K562 (cell line): Measurements from ENCODE around the gene RANBP3. TPM values are rescaled to one million over a fixed set of nuclear protein-coding genes. Genes with fewer than 3 reads are reported as not detected.

Experiments used
- ATAC-seq: fragments of 200-7000 bp; cut with Tn5 transposase; 3 replicates; pipeline ENCODE4 v1.9.1; 2020; ENCODE audit warnings: moderate library complexity
- BruUV-seq: library from RNA; stranded (reverse); fragments of 400-500 nt; replicated peaks from 2 replicates; lab custom pipeline; 2021; lab: Mats Ljungman, UMichigan
- CTCF ChIA-PET: fragments of 300-600 bp; formaldehyde crosslinking; extraction: SDS; loops from one replicate; lab custom pipeline; 2021; ENCODE audit warnings: low intra/inter-chr PET ratio; lab: Yijun Ruan, JAX
- POLR2A ChIA-PET: fragments of 300-600, 350-650 bp; sonication (Branson Sonifier 250); formaldehyde crosslinking; extraction: SDS; loops from one replicate; lab custom pipeline; 2021; ENCODE audit warnings: antibody characterized with exemption, inconsistent platforms; lab: Yijun Ruan, JAX
- DNase-seq, 4 experiments: peaks; one replicate each; pipeline versions ENCODE4 v3.0.0 to v3.0.0-alpha.2; 2011 to 2018; ENCODE audit warnings: low spot score in 3 of 4, mixed read lengths in 3 of 4; ENCODE audit errors: extremely low read depth in 1 of 4
- FAIRE-seq: peaks from 2 replicates; lab custom pipeline; 2011; peaks lifted over from hg19 to GRCh38; lab: Jason Lieb, UNC
- H2AFZ ChIP-seq: 2 replicates; pipeline ENCODE4 v1.6.0; 2011; ENCODE audit warnings: low read depth, low read length, control low read depth, inconsistent platforms
- H3K27ac ChIP-seq: fragments of 200-600 bp; 3 replicates; pipeline ENCODE4 v1.8.0; 2011; ENCODE audit warnings: low read depth, mild to moderate bottlenecking, control low read depth, inconsistent platforms, low read length, moderate library complexity, mixed read lengths; ENCODE audit errors: extremely low read depth
- H3K27me3 ChIP-seq, 2 experiments: fragments of 300-600 bp in 1 of 2; 2 replicates in 1 of 2; 3 replicates in 1 of 2; pipeline versions ENCODE4 v1.6.0 to v1.8.0; 2011; ENCODE audit warnings: inconsistent platforms in 2 of 2, low read length in 2 of 2, mild to moderate bottlenecking in 1 of 2, mixed read lengths in 1 of 2, moderate library complexity in 1 of 2; ENCODE audit not compliant: control insufficient read depth in 2 of 2, insufficient read depth in 2 of 2
- H3K36me3 ChIP-seq: fragments of 300-600 bp; 3 replicates; pipeline ENCODE4 v1.8.0; 2011; ENCODE audit warnings: mild to moderate bottlenecking, low read length, inconsistent platforms; ENCODE audit not compliant: control insufficient read depth, insufficient read depth
- H3K4me1 ChIP-seq, 2 experiments: fragments of 200-600 bp in 1 of 2; replicated peaks in 1 of 2; 2 replicates in 1 of 2; 3 replicates in 1 of 2; pipeline versions ENCODE4 v1.5.1 to v1.8.0; 2011; ENCODE audit warnings: inconsistent platforms in 2 of 2, low read length in 2 of 2, mild to moderate bottlenecking in 1 of 2, mixed read lengths in 1 of 2, moderate library complexity in 1 of 2; ENCODE audit not compliant: control insufficient read depth in 2 of 2, insufficient read depth in 2 of 2
- H3K4me2 ChIP-seq: 2 replicates; pipeline ENCODE4 v1.6.1; 2011; ENCODE audit warnings: low read length, control low read depth, inconsistent platforms, mixed read lengths; ENCODE audit not compliant: insufficient read depth
- H3K4me3 ChIP-seq: fragments of 200-600 bp; sonication (generic), shearing (Covaris generic); 2 replicates; pipeline ENCODE4 v1.5.1; 2016; ENCODE audit warnings: control low read depth, inconsistent platforms
- H3K79me2 ChIP-seq: fragments of 200-600 bp; 3 replicates; pipeline ENCODE4 v1.8.0; 2011; ENCODE audit warnings: low read length, inconsistent platforms; ENCODE audit not compliant: control insufficient read depth, insufficient read depth
- H3K9ac ChIP-seq, 2 experiments: 2 replicates each; pipeline versions ENCODE4 v1.6.0 to v1.6.1; 2011; ENCODE audit warnings: low read depth in 2 of 2, low read length in 2 of 2, control low read depth in 1 of 2, inconsistent platforms in 1 of 2, mild to moderate bottlenecking in 1 of 2, mixed read lengths in 1 of 2; ENCODE audit not compliant: insufficient read depth in 1 of 2
- H3K9me1 ChIP-seq: one replicate; pipeline ENCODE4 v1.6.0; 2011; ENCODE audit warnings: inconsistent platforms, mild to moderate bottlenecking, low read length, moderate library complexity; ENCODE audit not compliant: control insufficient read depth, insufficient read depth
- H3K9me3 ChIP-seq: replicated peaks from 2 replicates; pipeline ENCODE4 v1.5.1; 2011; ENCODE audit warnings: low read depth, low read length, inconsistent platforms; ENCODE audit not compliant: control insufficient read depth, insufficient read depth
- H4K20me1 ChIP-seq: replicated peaks from 2 replicates; pipeline ENCODE4 v1.6.1; 2011; ENCODE audit warnings: low read length, inconsistent platforms, mixed read lengths; ENCODE audit not compliant: control insufficient read depth, insufficient read depth
- BACH1 ChIP-seq: fragments of 200-800 bp; sonication (Bioruptor generic); IDR thresholded peaks from 2 replicates; pipeline ENCODE4 v1.6.1; 2016; ENCODE audit warnings: missing genetic modification characterization, missing compliant biosample characterization
- CREBBP ChIP-seq: IDR thresholded peaks from one replicate; pipeline ENCODE4 v1.6.1; 2012; ENCODE audit warnings: low read depth, mild to moderate bottlenecking, control low read depth, inconsistent platforms, low read length
- E2F3 ChIP-seq: fragments of 250-450 bp; sonication (Bioruptor Pico); IDR thresholded peaks from 2 replicates; pipeline ENCODE4 v1.4.0; 2020; ENCODE audit warnings: mild to moderate bottlenecking
- ETV6 ChIP-seq, 3 experiments: fragments of 150-350 bp in 1 of 3; sonication (generic) in 1 of 3; formaldehyde crosslinking in 1 of 3; IDR thresholded peaks; 2 replicates each; pipeline versions ENCODE4 v1.6.1 to v1.8.0; 2014 to 2022; ENCODE audit warnings: borderline replicate concordance in 2 of 3, low read depth in 2 of 3, antibody characterized with exemption in 1 of 3, low read length in 1 of 3, mild to moderate bottlenecking in 1 of 3, missing genetic modification reagents in 1 of 3
- FOXA3 ChIP-seq, 2 experiments: fragments of 450-650 bp in 1 of 2; sonication (generic) in 1 of 2; formaldehyde crosslinking; IDR thresholded peaks in 1 of 2; conservative IDR thresholded peaks in 1 of 2; 2 replicates each; pipeline versions ENCODE4 v1.4.0 to v1.8.0; 2020 to 2022; ENCODE audit warnings: mild to moderate bottlenecking in 2 of 2, missing genetic modification reagents in 1 of 2
- GABPA ChIP-seq: fragments of 200-800 bp; sonication (Bioruptor generic); conservative IDR thresholded peaks from 2 replicates; pipeline ENCODE4 v1.6.1; 2016; ENCODE audit warnings: low read depth, missing genetic modification characterization, missing compliant biosample characterization
- GTF2A2 ChIP-seq: IDR thresholded peaks from 2 replicates; pipeline ENCODE4 v1.6.1; 2016; ENCODE audit warnings: mild to moderate bottlenecking, missing genetic modification characterization, missing compliant biosample characterization
- GTF2E2 ChIP-seq: fragments of 200-800 bp; sonication (Bioruptor generic); IDR thresholded peaks from 2 replicates; pipeline ENCODE4 v1.6.1; 2016; ENCODE audit warnings: missing genetic modification characterization, missing compliant biosample characterization
- HDAC2 ChIP-seq: fragments of 450-650 bp; IDR thresholded peaks from 2 replicates; pipeline ENCODE4 v1.6.1; 2016; ENCODE audit warnings: mild to moderate bottlenecking
- MTA3 ChIP-seq: fragments of 450-650 bp; formaldehyde crosslinking; IDR thresholded peaks from 2 replicates; pipeline ENCODE4 v1.6.1; 2017; ENCODE audit warnings: mild to moderate bottlenecking, borderline replicate concordance
- NCOR1 ChIP-seq: fragments of 450-650 bp; IDR thresholded peaks from 2 replicates; pipeline ENCODE4 v1.6.1; 2016; ENCODE audit warnings: mild to moderate bottlenecking, moderate library complexity
- NR3C1 ChIP-seq: sonication (generic); formaldehyde crosslinking; IDR thresholded peaks from 2 replicates; pipeline ENCODE4 v1.8.1; 2022; ENCODE audit warnings: missing genetic modification reagents
- PHF20 ChIP-seq: fragments of 450-650 bp; IDR thresholded peaks from 2 replicates; pipeline ENCODE4 v1.6.1; 2018; ENCODE audit not compliant: partially characterized antibody
- SAFB ChIP-seq: fragments of 200-400 bp; formaldehyde crosslinking; IDR thresholded peaks from 2 replicates; pipeline ENCODE4 v1.6.1; 2017; ENCODE audit warnings: low read depth, low read length, borderline replicate concordance
- SIN3A ChIP-seq, 2 experiments: fragments of 150-350 bp in 1 of 2; IDR thresholded peaks; 2 replicates each; pipeline ENCODE4 v1.6.1; 2011 to 2016; ENCODE audit warnings: borderline replicate concordance in 2 of 2, low read depth in 2 of 2, low read length in 2 of 2, mild to moderate bottlenecking in 2 of 2, moderate library complexity in 2 of 2; ENCODE audit not compliant: control insufficient read depth in 1 of 2
- SRSF1 ChIP-seq: fragments of 200-400 bp; formaldehyde crosslinking; IDR thresholded peaks from 2 replicates; pipeline ENCODE4 v1.6.1; 2017; ENCODE audit warnings: mild to moderate bottlenecking, low read depth, low read length, moderate library complexity
- TEAD1 ChIP-seq, 2 experiments: fragments of 450-650 bp in 1 of 2; sonication (generic) in 1 of 2; formaldehyde crosslinking; IDR thresholded peaks; 2 replicates each; pipeline versions ENCODE4 v1.4.0 to v1.8.0; 2020 to 2022; ENCODE audit warnings: mild to moderate bottlenecking in 2 of 2, missing genetic modification reagents in 1 of 2
- ZNF3 ChIP-seq: fragments of 250-450 bp; sonication (Bioruptor Pico); IDR thresholded peaks from 2 replicates; pipeline ENCODE4 v1.5.0; 2021; ENCODE audit warnings: mild to moderate bottlenecking, moderate library complexity
- ZNF408 ChIP-seq: fragments of 250-450 bp; sonication (Bioruptor Pico); IDR thresholded peaks from 2 replicates; pipeline ENCODE4 v1.4.0; 2020; ENCODE audit warnings: low read depth, mild to moderate bottlenecking, moderate library complexity
- ZNF551 ChIP-seq: fragments of 250-450 bp; sonication (Bioruptor Pico); IDR thresholded peaks from 2 replicates; pipeline ENCODE4 v1.5.0; 2021; ENCODE audit warnings: mild to moderate bottlenecking, moderate library complexity
- WGBS: fragments of 100-300 bp; shearing (Covaris generic); methylation state at CpG from one replicate; pipeline ENCODE4 v1.1.6; 2016; ENCODE audit warnings: low coverage, mixed read lengths; ENCODE audit not compliant: insufficient coverage; ENCODE audit errors: missing lambda C conversion rate; 5-methylcytosine and 5-hydroxymethylcytosine counted together
- in situ Hi-C: fragments of 300-500 bp; cut with MboI; formaldehyde crosslinking; loops from 4 replicates; pipeline ENCODE4 v1.15.0; 2018; ENCODE audit warnings: inconsistent platforms, mixed read lengths
- intact Hi-C: fragments of 100-400 bp; cut with micrococcal nuclease; formaldehyde crosslinking; loops from 2 replicates; pipeline ENCODE4 v1.14.2; 2022
- polyA plus RNA-seq, 8 experiments: library from polyadenylated mRNA; depleted of rRNA in 4 of 8; stranded (reverse) in 5 of 8; unstranded in 3 of 8; fragments of >200 nt; fragmentation: Nextera tagmentation in 2 of 8; fragmentation: Illumina TruSeq in 1 of 8; extraction: Ambion mirVana in 2 of 8; extraction: Trizol in 1 of 8; gene quantifications; 2 replicates each; pipeline versions ENCODE4 v1.2.1 to v1.2.3, GENCODE V29; 2011 to 2014; ENCODE audit warnings: inconsistent platforms in 1 of 8, missing spikeins in 1 of 8
- total RNA-seq, 7 experiments: library from RNA; depleted of rRNA in 6 of 7; stranded (reverse); fragments of >200 nt in 6 of 7; fragmentation: Illumina TruSeq in 2 of 7; extraction: Trizol in 2 of 7; gene quantifications; 2 replicates each; pipeline versions ENCODE4 v1.2.1 to v1.2.3, GENCODE V29; 2011 to 2021; ENCODE audit warnings: low replicate concordance in 1 of 7

RANBP3 gene
- total and polyA plus RNA-seq, 9 of the 15 experiments (the other 6 are each of a cell fraction or from before 2014, with no cell fraction given) = 0.90 to 95.1 (median 63.2) TPM

DNA sequence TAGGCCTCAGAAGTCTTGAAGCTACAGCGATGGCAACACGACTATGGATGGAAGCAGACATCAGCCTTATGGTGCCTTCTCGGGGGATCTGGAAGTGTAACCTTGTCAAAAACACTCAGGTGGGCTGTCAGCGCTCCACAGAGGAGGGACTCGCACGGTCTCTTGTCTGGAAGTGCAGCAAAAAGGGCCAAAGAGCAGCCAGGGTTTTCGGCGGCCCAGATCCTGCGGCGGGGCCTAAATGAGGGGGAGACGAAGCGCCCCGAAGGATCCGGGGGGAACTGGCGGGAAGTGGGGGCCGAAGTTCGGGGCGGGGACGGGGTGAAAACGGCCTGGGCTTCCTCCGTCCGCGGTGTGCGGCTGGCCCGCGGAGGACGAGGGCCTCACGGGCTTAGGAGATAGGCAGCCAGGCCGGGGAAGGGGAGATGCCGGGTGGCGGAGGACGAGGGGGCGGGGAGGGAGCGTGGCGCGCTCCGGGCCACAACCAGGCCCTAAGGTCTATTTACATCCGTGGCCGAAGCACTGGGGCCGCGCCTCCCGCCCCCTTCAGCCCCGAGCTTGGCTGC is 637 bp downstream of the RANBP3 start:
- Histone ChIP-seq H3K9me3 (no peaks in the 10 kb centered on the region), H3K36me3 (peaks cover 56% of the 10 kb centered on the region), H3K27ac (peak overlapping the region; percentile 96), H3K9me1 (peaks cover 7% of the 10 kb centered on the region), H3K4me2 (peak overlapping the region; percentile 95), H3K9ac (peak overlapping the region; percentile 95 to 99), H4K20me1 (peaks cover 5% of the 10 kb centered on the region; the same call in 1 of the 2 replicates), H2AFZ (peak overlapping the region; percentile 61), H3K4me3 (peak overlapping the region; percentile 92), H3K4me1 (peaks cover 11 to 37% of the 10 kb centered on the region in 2 experiments; a peak in 4 of 5 replicates), H3K79me2 (peaks cover 82% of the 10 kb centered on the region), H3K27me3 (no peaks in the 10 kb centered on the region; a peak in 1 of 5 replicates)
- TF ChIP-seq E2F3 (no peak), MTA3 (no peak), FOXA3 (CRISPR knock-in tag; conservative IDR thresholded peaks at IDR 0.05 in 1 of 2, IDR thresholded peaks at IDR 0.05 in 1 of 2) (0 out of 4 replicates have a peak, but pooled peaks of 1 of the 2 experiments have one; percentile 63), SAFB (no peak), CREBBP (no peak), GTF2A2 (tag) (0 out of 2 replicates have a peak, but pooled peaks have one; percentile 50), SRSF1 (no peak), ZNF551 (CRISPR knock-in tag) (no peak), NCOR1 (0 out of 2 replicates have a peak, but pooled peaks have one; percentile 5), NR3C1 (CRISPR knock-in tag) (peak; percentile 72; the same call in 1 of the 2 replicates), PHF20 (no peak), SIN3A (IDR thresholded peaks at IDR 0.05; ENCODE audit: borderline replicate concordance in 2 of 2, control insufficient read depth in 1 of 2, low read depth in 2 of 2, low read length in 2 of 2) (peak in 1 of 2 experiments; percentile 52; a peak in 1 of 4 replicates), ZNF3 (no peak), BACH1 (tag) (no peak), HDAC2 (no peak), GABPA (tag) (no peak), ZNF408 (no peak), TEAD1 (CRISPR knock-in tag; IDR thresholded peaks at IDR 0.05) (0 out of 4 replicates have a peak, but pooled peaks of 1 of the 2 experiments have one; percentile 46), GTF2E2 (tag) (0 out of 2 replicates have a peak, but pooled peaks have one; percentile 44), ETV6 (IDR thresholded peaks at IDR 0.05; ENCODE audit: borderline replicate concordance in 1 of 2, low read depth in 2 of 2, low read length in 1 of 2) (no peak), ETV6 (CRISPR knock-in tag; IDR thresholded peaks at IDR 0.05; ENCODE audit: borderline replicate concordance) (no peak)
- FAIRE-seq = no peak
- peak; percentile 30 for ATAC-seq
- POLR2A ChIA-PET = interaction anchor here (0.6 to 3.4 kb wide), 7 partner anchors 9 to 272 kb away, joined by 3 to 36 read pairs (median 3); partner anchors contain the start of genes CATSPERD and LONP1
- intact Hi-C loops = no loop called here
- in situ Hi-C loops = no loop called here
- DNase-seq = peak in 2 of 4 experiments; percentile 24 to 47
- WGBS = under 1% methylated on average over 15 of the region's 43 CpGs
- no TSS peak for BruUV-seq
- CTCF ChIA-PET = no interaction called here
